NCI-H446 (cell line): Measurements from ENCODE around the gene NFIB.

Experiments used
- DNase-seq, 2 experiments: peaks; one replicate each; lab custom pipeline; 2025; lab: John Stamatoyannopoulos, UW

NFIB gene

DNA sequence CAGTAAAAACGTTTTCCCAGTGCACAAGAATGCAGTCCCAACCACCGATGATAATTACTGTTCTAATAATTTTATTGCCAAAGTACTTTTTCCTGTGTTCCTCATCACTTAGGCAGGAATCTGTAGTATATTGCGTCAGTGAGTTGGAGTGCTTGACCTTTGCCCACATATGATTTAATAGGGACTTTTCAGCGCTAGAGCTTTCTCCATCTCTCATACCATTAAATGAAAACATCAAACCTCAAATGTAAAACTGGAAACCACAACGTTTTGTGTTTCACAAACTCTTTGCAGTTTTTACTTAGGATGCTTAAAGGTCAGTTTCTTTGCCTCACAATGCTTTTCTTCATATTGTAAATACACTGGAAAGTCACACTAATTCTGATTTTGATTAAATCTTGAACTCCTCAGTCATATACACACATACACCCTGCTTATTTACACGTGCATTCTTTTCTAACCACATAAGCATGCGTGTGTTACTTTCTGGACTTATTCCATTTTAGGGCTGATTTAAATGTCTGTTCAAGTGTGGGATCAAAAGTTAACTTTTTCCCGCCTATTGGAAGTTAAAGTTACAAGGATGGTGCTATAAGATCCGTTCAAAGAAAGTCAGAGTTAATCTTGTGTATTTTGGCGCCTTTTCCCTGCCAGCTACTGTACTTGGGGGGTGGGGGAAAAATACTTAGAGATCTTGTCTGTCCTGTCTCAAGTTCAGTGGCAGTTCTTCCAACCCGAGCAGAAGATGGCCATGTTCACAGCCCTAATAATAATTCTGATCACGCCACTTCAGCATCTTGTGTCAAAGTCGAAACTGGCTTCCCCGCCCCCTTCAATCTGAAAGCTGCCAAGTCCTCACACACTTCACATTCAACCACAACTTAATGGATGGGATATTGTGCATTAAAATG is 6.6 kb upstream of the NFIB start:
- DNase-seq, result peak; percentile 100

DNA sequence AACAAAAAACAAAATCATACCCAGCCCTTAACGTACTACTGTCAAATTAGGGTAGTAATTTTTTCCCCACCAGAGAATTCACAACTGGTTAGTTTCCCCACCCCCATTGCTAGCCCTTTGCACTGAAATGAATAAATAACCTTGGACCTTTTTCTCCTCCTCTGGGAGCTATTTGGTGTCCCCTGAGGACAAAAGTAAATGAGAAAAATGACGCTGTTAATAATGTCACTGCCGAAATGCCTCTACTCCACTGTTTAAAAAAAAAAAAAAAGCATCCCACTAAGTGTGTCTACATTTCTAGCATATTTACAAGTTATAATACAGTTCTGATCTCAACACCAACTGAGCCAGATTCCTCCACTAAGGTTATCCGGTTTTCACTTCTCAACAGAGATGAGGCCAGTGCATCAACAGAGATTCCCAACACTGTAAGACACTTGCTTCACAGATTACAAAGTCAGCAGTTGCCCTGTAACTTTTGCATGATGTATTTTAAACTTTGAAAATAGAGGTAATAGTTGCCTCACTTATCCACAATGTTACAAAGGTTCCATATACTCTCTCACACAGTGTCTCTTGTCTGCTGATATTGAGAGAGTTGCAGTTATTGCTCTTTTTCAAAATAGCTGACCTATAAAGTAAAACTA is 5.1 kb upstream of the NFIB start:
- DNase-seq, result peak in 1 of 2 experiments; percentile 91

DNA sequence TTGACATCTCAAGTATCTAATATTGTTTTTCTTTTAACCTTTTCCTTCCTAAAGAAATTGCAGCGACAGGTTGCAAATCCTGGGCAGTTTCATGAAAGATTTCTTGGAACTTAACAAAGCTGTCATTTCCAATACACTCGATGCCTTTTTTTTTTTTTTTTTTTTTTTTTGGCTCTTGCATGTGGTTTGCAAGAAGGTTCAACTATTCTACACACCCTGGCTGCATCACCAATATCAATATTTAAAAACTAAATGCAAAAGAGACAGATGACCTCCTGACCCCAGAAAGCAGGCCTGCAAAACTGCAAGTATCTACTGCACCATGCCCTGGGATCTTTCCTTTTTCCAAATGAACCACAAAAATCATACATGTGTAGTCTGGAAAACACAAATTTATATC is 4.4 kb upstream of the NFIB start:
- peak in 1 of 2 experiments; percentile 88 for DNase-seq

- peak in 1 of 2 experiments; percentile 90 for DNase-seq
Observed at GRCh38 chr9:14317667-14318320, 3.9 kb upstream of the NFIB start.

GRCh38 chr9:14316602-14317300 is 2.8 kb upstream of the NFIB start:
- DNase-seq, result peak; percentile 99 to 100

- DNase-seq, result peak; percentile 99 to 100
Observed at GRCh38 chr9:14315875-14316601, 2.1 kb upstream of the NFIB start.

- peak; percentile 100 for DNase-seq
Observed at GRCh38 chr9:14314929-14315874, 1.3 kb upstream of the NFIB start.

DNA sequence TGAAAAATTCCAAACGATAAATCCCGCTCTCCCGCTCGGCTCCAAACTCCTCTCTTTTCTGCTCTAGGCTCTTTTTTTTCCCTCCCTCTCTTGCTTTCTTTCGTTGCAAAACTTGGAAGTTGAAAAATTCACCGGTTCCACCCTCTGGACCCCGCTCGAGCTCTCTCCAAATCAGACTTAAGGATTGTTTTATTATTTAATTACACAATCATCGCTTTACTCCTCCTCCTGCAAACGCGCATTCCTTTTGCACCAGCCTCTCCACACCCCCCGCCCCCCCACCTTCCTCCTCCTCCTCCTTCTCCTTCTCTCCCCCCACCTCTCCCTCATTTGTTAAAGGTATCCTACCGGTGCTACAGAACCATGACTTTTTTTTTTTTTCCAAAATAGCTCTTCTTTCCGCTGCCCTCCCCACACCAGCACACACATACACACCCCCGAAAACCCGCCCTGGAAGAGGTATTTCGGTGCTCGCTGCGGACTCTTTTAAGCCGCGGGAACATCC is 535 bp upstream of the NFIB start:
- peak; percentile 100 for DNase-seq

DNA sequence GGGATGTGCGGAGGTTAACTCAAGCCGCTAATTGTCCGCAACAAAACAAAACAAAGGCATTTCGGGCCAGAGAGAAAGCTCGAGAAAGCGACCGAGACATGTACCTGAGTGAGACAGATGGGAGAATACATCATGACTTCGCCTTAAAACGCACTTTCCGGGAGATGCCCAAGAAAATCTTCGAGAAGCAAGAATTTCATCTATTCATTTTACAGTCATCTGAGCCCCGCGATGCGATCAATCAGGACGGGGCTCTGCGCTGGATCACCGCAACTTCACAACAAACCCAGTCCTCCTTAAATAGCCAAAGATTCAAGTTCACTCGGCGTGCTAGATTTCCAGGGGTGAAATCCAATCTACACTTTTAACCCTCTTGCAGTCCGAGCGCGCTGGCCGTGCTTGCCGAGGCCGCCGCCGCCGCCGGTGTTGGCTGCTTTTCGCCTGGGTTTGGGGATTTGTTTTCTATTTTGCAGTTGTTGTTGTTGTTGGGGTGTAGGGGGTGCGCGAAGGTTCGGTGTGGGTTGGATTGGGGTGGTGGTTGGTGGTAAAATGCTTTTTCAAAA is 482 bp downstream of the NFIB start:
- DNase-seq, result peak in 1 of 2 experiments; percentile 95

GRCh38 chr9:14312719-14313377 is 1.1 kb downstream of the NFIB start:
- peak in 1 of 2 experiments; percentile 95 for DNase-seq

- no peak for DNase-seq
Observed at GRCh38 chr9:14311956-14312685, 1.8 kb downstream of the NFIB start.

GRCh38 chr9:14311171-14311949 is 2.6 kb downstream of the NFIB start:
- no peak for DNase-seq

GRCh38 chr9:14310311-14310710 is 3.6 kb downstream of the NFIB start:
- DNase-seq, result no peak

GRCh38 chr9:14309403-14309802 is 4.5 kb downstream of the NFIB start:
- DNase-seq, result peak; percentile 93 to 98

- DNase-seq, result no peak
Observed at GRCh38 chr9:14308853-14309145, 5.1 kb downstream of the NFIB start.

- DNase-seq, result peak in 1 of 2 experiments; percentile 87
Observed at GRCh38 chr9:14307989-14308852, 5.7 kb downstream of the NFIB start.
